Fibroblast of the conjunctiva (primary cell): ENCODE results near the gene PKD2.

Experiments
- DNase-seq: peaks from one replicate; pipeline ENCODE4 v3.0.0-alpha.2; 2010; ENCODE audit warnings: low read depth

Gene PKD2

GRCh38 chr4:88027611-88028608 is 20.5 kb downstream of the PKD2 start:
- DNase-seq = peak; percentile 73

- no peak for DNase-seq
Observed at GRCh38 chr4:88028946-88029345, 21.5 kb downstream of the PKD2 start.

DNA sequence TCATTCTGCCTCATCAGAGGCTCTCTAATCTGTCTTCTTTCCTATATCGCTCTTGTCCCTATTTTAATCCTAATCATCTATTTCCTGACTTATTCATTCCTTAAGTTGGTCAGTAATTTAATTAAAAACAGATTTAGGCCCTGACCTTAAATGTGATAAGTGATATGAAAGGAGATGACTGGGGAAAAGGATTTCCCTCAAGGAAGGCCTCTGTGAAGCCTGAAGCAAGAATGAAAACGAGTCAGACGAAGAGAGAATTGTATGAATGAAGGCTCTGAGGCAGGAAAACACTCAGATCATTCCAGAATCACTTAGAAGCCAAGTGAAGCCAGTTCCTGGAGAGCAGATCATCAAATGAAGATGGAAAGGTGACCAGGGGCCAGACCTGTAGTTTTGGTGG is 22.1 kb downstream of the PKD2 start:
- no peak for DNase-seq

DNA sequence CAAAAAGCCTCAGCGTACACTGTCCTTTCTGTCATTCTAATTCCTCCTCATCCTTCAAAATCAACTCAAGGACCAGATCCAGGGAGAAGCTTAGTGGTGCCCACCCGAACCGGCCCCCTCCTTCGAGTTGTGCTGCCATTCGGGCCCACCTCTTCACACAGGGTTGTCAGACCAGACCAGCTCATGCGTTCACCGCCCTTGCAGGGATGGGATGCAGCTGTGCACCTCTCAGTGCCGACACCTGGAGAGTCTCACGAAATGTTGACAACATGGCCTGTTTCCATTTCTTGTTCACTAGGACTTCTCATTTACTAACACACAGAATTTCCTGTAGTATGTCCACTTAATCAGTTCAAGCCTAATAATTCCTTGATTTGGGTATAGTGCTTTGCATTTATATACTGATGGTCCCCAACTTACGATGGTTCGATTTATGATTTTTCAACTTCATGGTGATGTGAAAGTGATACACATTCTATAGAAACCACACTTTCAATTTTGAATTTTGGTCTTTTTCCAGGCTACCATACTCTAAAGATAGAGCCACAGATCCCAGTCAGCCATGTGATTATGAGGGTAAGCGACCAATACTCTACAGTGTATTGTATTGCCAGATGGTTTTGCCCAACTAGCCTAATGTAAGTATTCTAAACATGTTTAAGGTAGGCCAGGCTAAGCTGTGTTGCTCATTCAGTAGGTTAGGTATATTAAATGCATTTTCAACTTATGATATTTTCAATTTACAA is 23.3 kb downstream of the PKD2 start:
- DNase-seq = no peak

- peak; percentile 57 for DNase-seq
Observed at GRCh38 chr4:88033309-88033708, 25.9 kb downstream of the PKD2 start.

GRCh38 chr4:88035292-88035691 is 27.9 kb downstream of the PKD2 start:
- DNase-seq = no peak

- no peak for DNase-seq
Observed at GRCh38 chr4:88037447-88037846, 30.0 kb downstream of the PKD2 start.

DNA sequence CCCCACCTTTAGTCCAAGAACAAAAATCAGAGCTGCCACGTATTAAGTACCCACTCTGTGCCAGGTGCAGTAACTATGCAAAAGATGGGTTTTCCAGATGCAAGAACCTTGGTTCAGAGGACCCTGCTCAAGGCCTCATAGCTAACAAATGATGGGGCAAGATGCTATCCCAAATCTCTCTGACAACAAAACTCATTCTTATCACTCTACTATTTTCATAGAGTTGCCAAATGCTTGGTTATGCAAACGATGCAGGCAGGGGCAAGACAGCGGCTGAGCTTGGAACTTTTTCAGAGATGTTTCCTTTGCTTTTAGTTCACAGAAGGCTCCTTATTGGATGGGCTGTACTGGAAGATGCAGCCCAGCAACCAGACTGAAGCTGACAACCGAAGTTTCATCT is 30.5 kb downstream of the PKD2 start:
- DNase-seq = no peak

DNA sequence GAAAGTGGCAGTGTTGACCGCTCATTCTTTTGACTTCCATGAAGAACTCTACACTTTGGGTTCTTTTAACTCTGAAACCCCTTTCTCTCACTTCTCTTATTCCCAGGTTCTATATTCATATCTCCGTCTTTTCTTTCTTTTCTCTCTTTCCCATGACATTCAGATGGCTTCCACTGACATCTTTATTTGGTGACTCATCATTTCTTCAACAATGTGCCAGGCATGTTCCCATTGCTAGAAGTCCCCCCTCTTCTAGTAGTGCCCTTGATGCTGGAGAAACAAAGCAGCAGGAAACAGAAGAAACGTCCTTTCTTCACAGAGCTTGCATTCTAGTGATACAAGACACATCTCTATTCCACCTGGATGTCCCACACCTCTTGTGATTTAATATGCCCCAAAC is 33.3 kb downstream of the PKD2 start:
- no peak for DNase-seq

DNA sequence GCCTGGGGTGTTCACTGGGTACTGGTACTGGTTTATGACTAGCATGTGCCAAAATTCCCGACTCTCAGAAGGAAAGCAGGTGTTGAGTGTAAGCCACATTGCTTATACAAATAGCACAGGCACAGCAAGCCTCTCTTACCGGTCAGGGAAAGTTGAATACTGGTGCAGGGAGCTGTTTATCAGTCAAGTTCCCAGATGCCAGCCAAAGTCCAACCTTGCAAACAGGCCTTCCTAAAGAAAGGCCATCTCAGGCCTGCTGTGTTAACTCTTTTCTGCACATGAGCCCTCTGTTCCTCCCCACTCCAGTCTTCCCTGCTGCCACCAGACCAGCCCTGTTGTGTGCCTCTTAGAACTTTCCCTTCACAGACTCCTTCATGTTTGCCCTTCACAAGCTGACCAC is 34.2 kb downstream of the PKD2 start:
- DNase-seq = no peak

GRCh38 chr4:88043001-88043400 is 35.6 kb downstream of the PKD2 start:
- no peak for DNase-seq

GRCh38 chr4:88043586-88044340 is 36.3 kb downstream of the PKD2 start:
- DNase-seq = no peak

GRCh38 chr4:88045021-88045420 is 37.6 kb downstream of the PKD2 start:
- DNase-seq = no peak

DNA sequence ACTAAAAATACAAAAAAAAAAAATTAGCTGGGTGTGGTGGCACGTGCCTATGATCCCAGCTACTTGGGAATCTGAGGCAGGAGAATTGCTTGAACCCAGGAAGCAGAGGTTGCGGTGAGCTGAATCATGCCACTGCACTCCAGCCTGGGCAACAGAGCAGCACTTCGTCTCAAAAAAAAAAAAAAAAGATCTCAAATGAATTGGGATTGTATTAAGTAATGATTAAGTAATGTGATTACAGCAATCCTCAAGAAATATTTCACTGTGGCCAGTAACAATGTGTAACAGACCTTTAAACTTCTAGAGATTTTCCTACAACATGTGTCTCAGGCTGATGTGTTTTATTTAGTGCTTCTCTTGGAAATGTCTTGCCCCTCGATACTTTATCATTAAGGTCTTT is 46.8 kb downstream of the PKD2 start:
- DNase-seq = no peak

DNA sequence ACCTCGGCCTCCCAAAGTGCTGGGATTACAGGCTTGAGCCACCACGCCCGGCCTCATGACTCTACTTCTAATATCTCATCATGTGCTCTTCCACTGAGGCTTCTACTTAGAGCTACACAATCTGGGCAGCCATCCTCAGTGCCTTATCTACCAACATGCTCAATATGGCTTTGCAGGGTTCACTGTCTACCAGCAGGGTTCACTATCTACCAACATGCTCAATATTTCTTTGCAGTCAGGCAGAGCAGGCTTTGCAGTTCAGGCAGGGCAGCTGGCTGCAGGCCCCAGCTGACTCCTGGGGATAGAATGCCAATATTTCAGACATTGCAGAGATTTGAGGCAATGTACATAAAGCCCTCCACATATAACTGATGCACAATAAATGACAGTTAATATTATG is 47.5 kb downstream of the PKD2 start:
- DNase-seq = peak; percentile 26

DNA sequence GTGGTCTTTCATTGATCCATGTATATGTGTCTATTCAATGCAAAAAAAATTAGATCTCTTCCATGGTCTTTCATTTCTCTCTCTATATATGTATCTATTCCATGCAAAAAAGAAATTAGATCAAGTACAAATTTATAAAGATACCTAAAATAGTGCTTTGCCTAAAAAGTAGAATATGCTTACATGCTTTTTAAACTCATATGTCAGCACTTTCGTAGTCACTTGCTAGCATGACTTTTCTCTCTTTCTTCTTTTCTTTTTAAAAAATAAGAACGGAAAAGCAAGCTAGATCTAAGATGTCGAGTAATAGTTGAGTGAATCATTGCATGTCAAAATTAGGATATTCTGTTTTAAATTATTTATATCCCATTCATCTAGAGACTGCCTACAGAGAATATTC is 50.9 kb downstream of the PKD2 start:
- no peak for DNase-seq

GRCh38 chr4:88059766-88060165 is 52.3 kb downstream of the PKD2 start:
- DNase-seq = no peak

DNA sequence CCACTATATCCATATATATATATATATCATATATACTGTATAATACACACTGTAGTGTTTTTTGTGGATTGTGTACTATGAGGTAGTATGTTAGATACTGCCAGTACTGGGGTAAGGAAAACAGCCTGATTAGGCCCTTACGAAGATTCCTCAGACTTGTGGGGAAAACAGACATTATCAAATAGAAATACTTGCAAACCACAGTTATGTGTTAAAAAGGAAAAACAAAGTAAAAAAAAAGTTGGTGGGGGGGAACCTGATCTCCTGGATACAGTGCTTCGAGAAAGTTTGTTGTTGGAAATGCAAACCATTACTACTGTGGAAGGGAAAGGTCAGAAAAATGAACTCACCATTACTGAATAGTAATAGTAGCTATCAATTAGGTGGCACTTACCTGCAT is 53.0 kb downstream of the PKD2 start:
- DNase-seq = no peak

- DNase-seq = no peak
Observed at GRCh38 chr4:88062311-88062710, 54.9 kb downstream of the PKD2 start.

- DNase-seq = no peak
Observed at GRCh38 chr4:88062843-88063242, 55.4 kb downstream of the PKD2 start.

DNA sequence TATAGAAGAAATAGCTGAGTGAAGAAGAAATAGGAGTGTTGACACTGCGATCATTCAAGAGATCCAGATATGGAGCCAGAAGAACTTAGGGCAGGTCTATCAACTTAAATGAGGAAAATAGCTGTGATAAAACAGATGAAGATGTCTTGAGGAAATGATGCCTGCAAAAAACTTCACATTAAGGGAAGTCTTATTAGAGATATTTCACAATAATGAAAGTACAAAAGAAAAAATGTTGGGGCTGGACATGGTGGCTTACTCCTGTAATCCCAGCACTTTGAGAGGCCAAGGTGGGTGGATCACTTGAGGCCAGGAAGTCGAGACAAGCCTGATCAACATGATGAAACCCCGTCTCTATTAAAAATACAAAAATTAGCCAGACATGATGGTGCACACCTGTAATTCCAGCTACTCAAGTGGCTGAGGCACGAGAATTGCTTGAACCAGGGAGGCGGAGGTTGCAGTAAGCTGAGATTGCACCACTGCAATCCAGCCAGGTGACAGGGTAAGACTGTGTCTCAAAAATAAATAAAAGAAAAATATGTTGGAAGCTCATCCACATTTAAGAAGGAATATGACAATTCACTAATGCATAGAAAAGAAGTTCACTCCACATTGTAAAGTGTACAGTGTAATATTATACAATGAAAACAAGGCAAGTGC is 56.3 kb downstream of the PKD2 start:
- no peak for DNase-seq

DNA sequence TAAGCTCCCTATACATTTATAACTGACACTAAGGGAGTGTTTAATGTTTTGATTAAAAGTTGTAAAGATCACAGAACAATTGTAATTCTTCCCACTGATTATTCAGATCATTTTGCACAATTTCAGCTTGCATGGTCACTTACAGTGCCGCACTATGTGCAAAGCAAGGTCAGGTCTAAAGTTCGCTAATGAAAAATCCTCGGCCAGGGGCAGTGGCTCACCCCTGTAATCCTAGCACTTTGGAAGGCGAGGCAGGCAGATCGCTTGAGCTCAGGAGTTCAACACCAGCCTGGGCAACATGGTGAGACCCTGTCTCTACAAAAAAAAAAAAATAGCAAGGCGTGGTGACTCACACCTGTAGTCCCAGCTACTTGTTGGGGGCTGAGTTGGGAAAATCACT is 57.0 kb downstream of the PKD2 start:
- no peak for DNase-seq
